ENCODE data around the gene RNASEH2B.

The RNASEH2B gene

DNA sequence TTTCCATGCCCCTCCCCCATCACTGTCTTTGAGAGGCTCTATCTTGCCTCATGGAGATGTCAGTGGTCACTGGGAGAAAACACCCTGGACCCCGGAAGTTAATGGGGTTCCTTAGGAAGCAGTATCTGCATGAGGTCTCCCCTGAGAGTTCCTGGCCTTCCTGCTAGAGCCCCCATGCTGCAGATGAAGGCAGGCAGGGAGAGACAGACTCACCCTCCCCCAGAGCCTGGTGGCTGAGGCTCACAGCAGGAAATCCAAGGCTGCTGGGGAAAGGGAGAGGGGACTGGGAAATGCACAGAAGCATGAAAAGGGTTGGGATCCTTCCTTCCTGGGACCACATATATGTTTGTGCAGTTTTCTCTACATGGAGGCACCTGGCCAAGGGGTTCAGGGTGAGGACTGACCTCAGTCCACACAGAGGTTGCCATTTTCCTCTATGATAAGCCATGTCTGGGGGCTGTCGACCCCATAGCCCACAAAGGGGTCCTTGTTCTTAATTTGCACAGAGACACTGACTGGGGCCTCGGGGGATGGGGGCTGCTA lies 95.4 kb downstream of the RNASEH2B start:
- no peaks in the 10 kb centered on the region for H3F3A ChIP-seq (ENCODE audit: insufficient read depth)
- H3K27ac ChIP-seq (ENCODE audit: low read depth, low read length) = no peak overlapping the region
- TF ChIP-seq, protein P1, sequence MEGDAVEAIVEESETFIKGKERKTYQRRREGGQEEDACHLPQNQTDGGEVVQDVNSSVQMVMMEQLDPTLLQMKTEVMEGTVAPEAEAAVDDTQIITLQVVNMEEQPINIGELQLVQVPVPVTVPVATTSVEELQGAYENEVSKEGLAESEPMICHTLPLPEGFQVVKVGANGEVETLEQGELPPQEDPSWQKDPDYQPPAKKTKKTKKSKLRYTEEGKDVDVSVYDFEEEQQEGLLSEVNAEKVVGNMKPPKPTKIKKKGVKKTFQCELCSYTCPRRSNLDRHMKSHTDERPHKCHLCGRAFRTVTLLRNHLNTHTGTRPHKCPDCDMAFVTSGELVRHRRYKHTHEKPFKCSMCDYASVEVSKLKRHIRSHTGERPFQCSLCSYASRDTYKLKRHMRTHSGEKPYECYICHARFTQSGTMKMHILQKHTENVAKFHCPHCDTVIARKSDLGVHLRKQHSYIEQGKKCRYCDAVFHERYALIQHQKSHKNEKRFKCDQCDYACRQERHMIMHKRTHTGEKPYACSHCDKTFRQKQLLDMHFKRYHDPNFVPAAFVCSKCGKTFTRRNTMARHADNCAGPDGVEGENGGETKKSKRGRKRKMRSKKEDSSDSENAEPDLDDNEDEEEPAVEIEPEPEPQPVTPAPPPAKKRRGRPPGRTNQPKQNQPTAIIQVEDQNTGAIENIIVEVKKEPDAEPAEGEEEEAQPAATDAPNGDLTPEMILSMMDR (IDR thresholded peaks at IDR 0.05; ENCODE audit: insufficient read depth, low read length, poor library complexity, severe bottlenecking) = no peak
- no peak for TF ChIP-seq EZH2phosphoT487 (conservative IDR thresholded peaks at IDR 0.05; ENCODE audit: low read length)
- H3K79me2 ChIP-seq (ENCODE audit: insufficient read depth, low read length) = no peaks in the 10 kb centered on the region
- H3K4me3 ChIP-seq (ENCODE audit: insufficient read depth, low read length, poor library complexity, severe bottlenecking) = no peak overlapping the region
- no peak overlapping the region for H3K4me2 ChIP-seq (ENCODE audit: low read depth, low read length, poor library complexity, severe bottlenecking)
- no peaks in the 10 kb centered on the region for H3K36me3 ChIP-seq (ENCODE audit: low read length)
- no peaks in the 10 kb centered on the region for H3K9me3 ChIP-seq (ENCODE audit: insufficient read depth, low read length)
- H3K9ac ChIP-seq (ENCODE audit: low read length) = no peak overlapping the region
- H3K9me2 ChIP-seq (replicated peaks; ENCODE audit: insufficient read depth, low read length) = no peaks in the 10 kb centered on the region
- no peaks in the 10 kb centered on the region for H4K20me1 ChIP-seq (ENCODE audit: low read depth, low read length)
- no peaks in the 10 kb centered on the region for H3K27me3 ChIP-seq (ENCODE audit: low read length)
- no peak overlapping the region for H2AFZ ChIP-seq (ENCODE audit: low read depth, low read length, severe bottlenecking)

- H3K36me3 ChIP-seq (ENCODE audit: low read length) = no peaks in the 10 kb centered on the region
- no peak overlapping the region for H2AFZ ChIP-seq (ENCODE audit: low read depth, low read length, severe bottlenecking)
- H3F3A ChIP-seq (ENCODE audit: insufficient read depth) = no peaks in the 10 kb centered on the region
- no peaks in the 10 kb centered on the region for H4K20me1 ChIP-seq (ENCODE audit: low read depth, low read length)
- H3K9ac ChIP-seq (ENCODE audit: low read length) = no peak overlapping the region
- no peaks in the 10 kb centered on the region for H3K27me3 ChIP-seq (ENCODE audit: low read length)
- H3K27ac ChIP-seq (ENCODE audit: low read depth, low read length) = no peak overlapping the region
- no peaks in the 10 kb centered on the region for H3K9me2 ChIP-seq (replicated peaks; ENCODE audit: insufficient read depth, low read length)
- H3K4me2 ChIP-seq (ENCODE audit: low read depth, low read length, poor library complexity, severe bottlenecking) = no peak overlapping the region
- TF ChIP-seq, protein P1 (IDR thresholded peaks at IDR 0.05; ENCODE audit: insufficient read depth, low read length, poor library complexity, severe bottlenecking) = no peak
- no peak for TF ChIP-seq EZH2phosphoT487 (conservative IDR thresholded peaks at IDR 0.05; ENCODE audit: low read length)
- no peaks in the 10 kb centered on the region for H3K9me3 ChIP-seq (ENCODE audit: insufficient read depth, low read length)
- no peaks in the 10 kb centered on the region for H3K79me2 ChIP-seq (ENCODE audit: insufficient read depth, low read length)
- no peak overlapping the region for H3K4me3 ChIP-seq (ENCODE audit: insufficient read depth, low read length, poor library complexity, severe bottlenecking)
These were observed 96.0 kb downstream of the RNASEH2B start for GRCh38 chr13:51005566-51005965.

Measured in SU-DHL-6 (cell line).